ENCODE data around the gene CARD9.

The CARD9 gene

DNA sequence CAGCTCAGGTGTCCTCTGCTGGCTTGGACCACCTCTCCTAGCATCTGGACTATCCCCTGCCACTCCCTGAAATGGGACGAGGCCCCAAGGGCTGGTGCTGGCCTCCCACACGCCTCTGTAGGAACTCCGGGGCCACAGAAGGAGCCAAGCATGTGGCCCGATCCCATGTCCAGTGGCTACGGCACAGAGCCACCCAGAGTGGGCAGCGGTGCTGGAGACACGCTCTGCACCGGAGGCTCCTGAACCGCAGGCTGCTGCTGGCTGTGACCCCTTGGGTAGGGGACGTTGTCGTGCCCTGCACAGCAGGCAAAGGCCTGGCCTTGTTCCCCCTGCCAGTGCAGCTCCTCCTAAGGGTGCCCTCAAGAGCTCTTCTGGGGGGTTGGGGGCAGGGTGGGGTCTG, 6.4 kb upstream of the CARD9 start:
- DNase-seq: no peak

DNA sequence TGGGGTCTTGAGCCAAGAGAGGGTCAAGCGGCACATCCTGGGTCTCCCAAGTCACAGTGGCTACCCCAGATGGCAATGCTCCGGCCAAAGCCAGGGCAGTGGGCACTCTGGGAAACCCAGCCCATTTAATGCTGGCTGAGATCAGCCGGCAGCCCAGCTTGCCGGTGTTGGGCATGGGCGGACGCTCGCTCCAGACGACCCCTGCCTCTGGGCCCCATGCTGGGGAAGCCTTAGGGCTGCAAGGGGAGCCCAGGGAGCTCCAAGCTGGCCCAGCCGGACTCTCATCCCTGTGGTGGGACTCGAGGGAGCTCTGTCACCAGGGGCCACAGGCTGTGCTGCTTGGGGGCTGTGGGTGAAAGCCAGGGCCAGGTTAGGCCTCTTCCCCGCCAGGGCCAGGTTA, 5.9 kb upstream of the CARD9 start:
- no peak for DNase-seq

DNA sequence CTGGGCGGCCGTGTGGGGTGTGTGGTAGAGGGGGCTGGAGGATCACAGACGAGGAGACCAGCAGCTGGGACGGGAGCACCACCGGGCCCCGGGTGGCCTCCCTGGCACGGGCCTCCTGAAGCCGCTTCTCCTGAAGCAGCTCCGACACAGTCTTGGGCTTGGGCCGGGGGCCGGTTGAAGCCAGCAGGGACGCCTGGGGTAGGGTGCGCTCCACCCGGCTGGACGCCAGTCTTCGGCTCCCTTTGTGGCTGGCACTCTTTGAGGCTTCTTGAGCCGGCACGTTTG, 5.5 kb upstream of the CARD9 start:
- no peak for DNase-seq

DNA sequence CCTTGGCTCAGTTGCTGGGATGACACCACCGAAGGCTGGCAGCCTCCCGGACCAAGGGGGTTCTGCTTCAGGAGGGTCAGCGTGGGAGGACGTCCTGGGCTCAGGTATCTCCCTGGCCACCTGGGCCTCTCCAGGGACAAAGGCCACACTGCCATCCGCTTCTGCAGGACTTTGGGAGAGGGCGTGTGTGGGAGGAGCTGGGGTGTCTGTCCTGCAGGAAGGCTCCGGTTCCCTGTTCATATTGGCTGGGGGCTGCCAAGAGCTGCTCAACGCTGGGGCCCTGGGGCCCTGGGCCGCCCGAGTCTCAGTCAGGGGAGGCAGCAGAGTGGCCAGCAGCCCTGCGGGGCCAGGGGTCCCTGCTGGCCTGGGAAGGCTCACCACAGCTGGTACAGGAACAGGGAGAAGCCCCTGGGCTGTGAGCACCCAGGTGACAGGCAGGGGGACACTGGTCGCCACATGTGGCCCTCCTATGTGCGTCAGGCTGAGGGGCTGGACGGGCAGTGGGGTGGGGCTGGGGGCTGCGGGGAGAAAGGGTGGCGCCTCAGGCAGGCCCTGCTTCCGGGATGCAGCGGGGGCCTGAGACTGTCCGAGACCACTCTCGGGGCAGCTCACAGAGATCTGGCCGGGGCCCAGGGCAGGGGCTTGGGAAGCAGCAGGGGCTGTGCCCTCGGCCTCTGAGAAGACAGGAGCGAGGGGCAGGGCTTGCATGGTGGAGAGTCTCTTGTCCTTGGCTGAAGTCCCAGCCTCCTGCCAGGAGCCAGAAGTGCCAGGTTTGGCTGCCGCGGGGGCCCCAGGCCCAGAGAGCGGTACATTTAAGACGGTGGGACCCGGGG, 4.9 kb upstream of the CARD9 start:
- DNase-seq: no peak

DNA sequence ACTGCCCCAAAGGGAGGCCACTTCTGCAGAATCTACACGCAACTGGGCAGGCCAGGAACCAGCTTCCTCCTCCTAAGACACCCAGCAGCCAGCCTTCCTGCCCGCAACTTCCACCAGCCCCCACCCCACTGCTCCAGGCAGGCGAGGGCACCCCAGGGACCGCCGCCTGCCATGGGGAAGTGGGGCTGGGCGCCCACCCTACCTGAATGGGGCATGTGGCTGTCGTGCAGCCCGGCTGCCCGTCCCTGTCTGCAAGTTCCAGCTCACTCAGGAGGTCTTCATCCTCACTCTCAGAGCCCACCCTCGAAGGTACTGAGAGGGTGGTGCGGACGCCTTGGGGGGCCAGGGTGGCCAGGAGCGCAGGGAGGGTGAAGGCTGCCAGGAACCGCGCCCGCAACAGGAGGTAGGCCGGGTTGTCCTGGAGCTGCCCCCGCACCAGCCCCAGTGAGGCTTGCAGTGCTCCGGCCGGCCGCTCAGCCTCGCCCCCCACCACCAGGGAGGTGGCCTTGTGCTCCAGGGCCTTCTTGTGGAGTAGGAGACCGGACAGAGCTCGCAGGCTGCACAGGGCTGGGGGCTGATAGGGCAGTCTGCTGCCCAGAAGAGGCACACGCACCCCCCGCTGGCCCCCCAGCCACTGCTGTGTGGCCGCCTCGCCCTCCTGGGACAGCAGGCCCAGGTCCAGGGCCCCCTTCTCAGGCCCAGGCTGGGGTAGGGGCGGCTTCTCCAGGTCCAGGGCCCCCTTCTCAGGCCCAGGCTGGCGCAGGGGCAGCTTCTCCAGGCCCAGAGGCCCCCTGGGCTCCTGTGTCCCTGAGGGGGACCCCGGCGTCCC, 4.1 kb upstream of the CARD9 start:
- DNase-seq: no peak

DNA sequence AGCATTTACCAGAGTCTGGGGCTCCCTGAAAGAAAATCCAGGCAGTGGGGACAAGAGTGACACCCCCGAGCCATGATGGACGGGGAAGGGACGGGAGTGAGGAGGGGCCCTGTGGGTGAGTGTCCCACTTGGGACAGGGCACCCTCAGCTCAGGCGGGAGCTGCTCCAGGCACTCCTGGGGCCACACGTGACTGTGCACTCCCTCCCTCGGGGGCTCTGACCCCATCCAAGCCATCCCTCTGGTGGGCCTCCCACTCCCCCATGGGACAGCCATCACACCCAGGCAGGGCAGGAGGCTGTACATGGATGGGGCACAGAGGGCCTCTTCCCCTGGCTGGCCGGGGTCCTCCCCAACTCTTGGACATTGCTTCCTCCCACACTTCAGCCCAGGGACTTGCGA, 3.0 kb upstream of the CARD9 start:
- no peak for DNase-seq

DNA sequence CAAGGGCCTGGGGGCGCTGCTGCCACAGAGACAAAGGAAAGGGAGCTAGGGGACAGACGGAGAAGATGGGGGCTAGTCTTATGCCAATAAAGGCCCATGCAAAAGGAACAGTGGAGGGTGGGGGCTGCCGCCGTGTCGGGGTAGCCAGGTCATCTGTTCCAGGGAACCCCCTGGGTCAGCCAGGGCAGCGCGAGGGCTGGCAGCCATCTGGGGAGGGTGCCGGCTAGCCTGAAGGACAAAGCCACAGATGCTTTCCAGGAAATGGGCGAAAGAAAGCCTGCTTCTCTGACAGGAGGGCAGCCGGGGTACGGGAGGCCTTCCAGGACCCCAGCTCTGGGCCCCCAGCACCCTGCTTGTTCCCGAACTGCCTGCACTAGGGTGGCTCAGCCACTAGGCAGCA, 1.6 kb upstream of the CARD9 start:
- DNase-seq: no peak

DNA sequence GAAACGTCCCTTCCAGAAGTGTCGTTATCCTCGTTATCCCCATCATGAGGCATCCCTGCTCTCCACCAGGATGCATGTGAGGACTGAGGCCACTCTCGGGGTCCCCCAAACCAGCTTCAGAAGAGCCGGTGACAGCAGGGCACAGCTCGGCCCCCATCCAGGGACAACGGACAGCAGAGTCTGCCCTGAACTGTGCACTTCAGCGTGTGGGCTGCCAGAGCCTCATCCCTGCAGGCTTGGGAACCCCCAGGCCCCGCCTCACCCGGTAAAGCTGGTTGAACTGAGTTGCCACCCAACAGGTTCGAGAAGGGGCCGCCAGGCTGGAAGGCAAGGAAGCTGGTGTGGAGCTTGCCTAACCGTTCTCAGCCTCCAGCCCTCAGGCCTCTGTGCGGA, 710 bp upstream of the CARD9 start:
- DNase-seq: no peak

DNA sequence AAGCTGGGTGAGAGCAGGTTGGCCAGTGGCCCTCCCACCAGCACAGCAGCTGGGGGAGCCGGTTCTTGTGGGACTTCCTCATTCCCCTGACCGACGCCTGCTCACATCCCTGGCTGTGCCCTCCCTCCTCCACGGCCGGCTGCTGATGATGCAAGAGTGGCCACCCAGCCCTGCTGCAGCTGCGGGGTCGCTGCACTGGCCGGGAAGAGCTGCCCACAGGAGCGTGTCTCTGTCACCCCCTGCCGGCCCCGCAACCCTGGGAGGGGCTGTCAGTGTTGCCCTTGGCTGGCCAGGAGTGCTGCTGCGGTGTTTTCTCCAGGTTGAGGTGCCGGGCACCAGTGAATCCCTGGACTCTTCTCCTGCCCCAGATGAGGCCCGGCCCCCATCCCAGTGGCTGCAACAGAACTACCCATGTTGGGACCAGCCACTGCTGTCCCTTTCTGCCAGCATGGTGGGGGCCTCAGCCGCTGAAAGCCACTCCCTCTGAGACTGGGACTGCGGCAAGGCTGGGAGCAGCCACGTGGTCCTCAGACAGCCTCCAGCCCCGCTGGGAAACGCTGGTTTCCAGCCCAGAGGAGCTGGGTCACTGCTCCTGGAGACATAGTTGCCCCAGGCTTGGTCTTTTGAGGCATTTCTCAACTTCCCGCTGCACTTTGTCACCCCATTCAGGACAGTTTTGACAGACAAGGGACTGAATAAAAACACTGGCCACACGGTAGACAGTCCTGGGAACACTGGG, 739 bp downstream of the CARD9 start:
- no peak for DNase-seq

DNA sequence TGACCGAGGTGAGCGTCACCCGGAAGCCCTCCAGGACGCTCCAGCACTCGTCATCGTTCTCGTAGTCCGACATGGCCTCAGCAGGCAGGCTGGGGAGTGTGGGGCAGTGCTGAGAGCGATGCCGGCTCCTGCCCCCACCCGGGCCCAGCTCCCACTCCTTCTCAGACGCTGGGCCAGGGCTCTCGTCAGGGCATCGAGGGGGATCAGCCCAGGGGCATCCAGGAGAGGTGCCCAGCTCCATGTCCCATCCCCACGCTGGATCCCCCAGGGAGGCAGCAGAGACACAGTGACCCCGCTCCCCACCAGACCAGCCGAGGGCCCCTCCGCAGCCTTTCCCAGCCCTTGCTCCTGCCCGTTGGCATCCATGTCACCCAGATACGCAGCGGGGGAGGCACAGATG, 1.5 kb downstream of the CARD9 start:
- DNase-seq: no peak

DNA sequence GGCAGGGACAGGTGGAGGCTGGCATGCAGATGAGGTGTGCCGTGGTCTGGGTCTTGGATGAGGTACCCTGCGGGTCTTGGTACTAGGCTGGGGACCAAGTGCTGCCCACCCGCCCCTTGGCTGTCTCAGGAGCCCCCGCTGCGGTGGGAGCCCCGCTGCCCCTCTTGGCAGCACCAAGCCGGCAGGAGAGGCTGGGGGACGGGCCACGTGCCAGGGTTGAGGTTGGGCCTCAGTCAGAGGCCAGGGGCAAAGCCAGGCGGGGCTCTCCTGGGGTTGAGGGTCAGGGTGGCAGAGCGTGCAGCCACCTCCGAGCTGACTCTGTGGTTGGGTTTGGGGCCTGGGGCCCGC, 2.0 kb downstream of the CARD9 start:
- no peak for DNase-seq

DNA sequence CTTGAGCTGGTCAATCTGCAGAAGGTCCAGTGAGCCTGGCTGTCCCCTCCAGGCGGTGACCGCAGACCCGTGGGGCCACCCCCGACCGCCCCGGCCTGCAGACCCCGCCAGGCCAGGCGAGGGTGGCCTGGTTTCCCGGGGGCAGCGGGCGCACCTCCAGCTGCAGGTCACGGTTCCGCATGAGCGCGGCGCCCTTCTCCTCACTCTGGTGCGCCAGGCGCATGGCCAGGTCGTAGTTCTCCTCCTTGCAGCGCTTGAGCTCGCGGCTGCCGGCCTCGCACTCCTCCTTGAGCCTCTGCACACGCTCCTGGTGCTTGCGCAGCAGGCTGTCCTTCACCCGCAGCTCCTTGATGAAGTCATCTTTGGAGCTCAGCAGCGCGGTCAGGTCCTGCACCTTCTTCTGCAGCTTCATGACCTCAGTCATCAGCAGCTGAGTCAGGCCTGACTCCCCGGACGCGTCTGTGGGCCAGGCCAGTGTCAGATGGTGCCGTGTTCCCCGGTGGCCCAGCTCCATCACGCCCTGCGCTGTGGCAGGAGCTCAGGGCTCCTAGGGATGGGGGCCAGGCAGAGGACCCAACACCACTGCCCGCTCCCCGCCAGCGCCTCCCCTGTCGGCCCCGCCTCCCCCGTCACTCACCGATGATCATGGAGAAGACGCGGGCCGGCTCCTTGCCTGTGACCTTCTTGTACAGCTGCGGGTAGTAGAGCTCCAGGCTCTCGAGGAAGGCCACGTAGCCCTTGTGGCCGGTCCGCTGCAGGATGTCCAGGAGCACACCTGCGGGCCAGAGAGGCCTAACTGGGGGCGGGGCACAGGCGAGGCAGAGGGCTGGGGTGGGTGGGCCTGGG, 2.6 kb downstream of the CARD9 start:
- DNase-seq: no peak

DNA sequence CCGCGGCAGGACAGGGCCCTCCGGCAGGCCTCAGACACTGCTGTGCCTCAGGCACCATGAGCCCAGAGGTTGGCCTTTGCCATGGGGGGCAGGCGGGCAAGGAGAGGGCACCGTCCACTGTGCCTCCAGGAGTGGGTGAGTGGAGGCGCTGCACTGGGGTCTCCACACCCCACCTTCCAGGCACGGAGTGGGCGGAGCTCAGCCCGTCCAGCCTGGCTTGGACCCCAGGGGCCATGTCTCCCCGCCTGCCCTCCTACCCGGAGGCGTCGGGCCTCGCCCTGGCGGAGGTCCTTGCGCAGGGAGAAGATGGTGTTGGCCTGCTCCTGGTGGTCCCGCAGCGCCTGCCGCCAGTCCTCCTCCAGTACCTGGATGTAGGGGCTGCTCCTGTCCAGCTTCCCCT, 3.4 kb downstream of the CARD9 start:
- DNase-seq: no peak

DNA sequence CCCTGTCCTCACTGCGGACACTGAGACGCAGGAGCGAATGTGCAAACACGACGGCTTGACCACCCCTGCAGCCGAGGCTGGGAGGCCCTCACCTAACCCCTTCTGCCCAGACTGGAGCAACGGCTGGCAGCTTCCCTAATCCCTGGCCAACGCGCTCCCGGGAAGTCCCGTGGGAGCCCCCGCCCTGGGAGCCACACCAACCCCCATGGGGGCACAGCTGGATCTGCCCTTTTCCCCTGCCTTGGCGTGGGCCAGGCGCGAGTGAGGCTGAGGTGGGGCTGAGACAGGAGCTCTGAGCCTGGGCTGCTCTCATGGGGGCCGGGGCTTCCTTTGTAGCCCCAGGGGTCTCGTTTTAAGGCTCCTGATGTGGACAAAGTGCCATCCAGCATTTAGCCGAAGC, 5.3 kb downstream of the CARD9 start:
- DNase-seq: no peak

DNA sequence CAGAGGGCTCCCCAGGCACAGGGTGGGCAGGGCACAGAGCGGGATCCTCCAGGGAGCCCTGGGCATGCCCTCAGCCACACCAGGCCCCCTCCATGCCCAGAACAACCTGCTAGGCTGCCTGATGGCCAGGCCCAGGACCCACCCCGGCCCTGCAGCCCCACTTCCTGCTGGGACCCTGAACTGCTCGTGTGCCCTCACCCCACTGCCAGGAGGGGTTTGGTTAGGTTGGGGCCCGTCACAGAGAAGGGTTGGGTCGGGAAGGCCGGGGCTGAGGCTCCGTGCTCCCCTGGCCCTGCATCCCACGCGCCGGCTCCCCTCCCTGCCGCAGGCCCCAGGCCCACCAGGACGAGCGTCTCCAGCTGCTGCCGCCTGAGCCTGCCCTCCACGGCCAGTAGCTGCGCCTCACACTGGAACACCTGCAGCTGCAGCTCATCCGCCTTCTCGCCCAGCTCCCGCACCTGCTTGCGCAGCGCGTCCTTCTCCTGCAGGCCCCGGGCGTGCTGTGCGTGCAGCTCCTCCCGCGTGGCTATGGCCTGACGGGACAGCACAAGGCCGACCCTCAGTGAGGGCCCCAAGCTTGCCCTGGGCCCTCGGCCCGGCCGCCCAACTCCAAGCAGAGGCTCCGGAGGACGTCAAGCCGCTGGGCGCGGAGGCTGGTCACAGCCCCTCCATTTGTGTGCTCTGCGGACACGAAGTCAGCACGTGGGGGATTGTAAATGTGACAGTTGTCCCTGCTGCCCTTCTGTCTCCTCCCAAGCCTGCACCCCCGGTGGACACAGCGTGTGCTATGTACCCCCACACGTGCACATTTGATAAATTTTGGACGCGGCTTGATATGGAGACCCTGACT, 5.9 kb downstream of the CARD9 start:
- no peak for DNase-seq

DNA sequence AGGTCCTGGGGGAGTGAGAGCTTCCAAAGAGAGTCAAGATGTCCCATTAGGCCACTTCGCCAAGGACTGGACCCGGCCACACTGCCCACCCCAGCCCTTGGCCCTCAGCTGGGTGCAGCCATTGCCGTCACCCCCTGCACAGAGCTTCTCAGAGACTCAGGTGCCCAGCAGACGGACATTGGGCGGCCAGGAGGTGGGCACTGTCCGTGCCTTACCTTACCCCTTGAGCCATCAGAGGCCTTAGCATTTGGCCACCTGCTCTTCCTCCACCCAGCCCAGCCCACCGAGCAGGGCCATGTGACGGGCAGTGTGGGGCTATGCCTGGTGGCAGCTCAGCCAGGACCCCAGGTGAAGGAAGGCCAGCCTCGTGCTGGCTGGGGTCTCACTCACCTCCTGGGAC, 6.6 kb downstream of the CARD9 start:
- no peak for DNase-seq

DNA sequence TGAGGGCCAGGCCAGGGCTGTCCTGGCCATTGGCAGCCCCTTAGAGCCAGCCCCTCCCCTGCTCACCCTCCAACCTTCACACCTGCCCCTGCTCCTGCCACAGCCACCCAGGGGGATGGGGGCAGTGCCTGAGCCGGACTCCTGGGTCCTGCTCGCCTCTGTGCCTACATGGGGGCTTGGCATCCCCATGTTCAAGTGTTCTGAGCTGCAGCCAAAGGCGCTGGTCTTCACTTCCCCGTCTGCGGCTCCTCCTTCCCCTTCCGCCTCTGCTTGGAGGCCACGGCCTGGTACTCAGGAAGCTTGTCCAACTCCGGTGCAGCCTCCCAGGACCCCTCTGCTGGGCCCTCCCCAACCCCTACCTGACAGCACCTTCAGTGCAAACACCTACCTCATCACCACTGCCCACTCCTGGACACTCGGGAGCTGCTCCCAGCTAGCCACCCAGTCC, 7.7 kb downstream of the CARD9 start:
- DNase-seq: no peak

DNA sequence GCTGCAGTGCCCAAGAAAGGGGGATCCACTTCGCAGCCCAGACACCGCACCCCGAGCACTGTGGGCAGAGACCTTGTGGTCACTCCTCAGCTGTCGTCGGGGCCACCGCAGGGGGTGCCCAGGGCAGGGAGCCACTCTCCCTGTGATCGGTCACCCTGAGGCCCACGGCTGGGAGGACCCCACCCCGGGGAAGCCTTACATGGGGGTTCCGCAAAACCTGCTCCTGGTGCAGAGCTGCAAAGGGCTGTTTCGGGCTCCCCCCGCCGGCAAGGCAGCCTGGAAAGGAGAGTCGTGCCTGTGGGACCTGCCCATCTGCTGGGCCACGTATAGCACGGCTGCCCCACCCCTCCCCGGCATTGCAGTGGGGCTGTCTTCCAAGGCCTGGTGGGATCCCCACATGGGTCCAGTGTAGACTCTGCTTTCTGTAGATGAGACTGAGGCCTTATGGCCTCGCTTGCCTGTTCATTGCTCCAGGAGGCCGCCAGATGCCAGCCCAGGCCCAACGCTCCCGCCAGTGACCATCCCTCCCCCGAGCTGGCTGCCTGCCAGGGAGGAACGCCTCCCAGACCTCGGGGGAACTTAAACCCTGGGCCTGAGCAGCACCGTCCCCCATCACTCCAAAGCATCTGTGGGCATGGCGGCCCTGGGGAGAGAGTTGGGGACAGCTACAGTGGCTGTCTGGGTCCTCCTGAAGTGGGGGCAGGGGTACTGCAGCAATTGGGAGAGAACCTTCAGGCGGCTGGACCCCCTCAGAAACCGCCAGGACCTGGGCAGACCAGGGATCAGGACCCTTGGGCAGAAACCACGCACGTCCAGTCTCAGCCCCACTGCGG, 8.3 kb downstream of the CARD9 start:
- DNase-seq: no peak

DNA sequence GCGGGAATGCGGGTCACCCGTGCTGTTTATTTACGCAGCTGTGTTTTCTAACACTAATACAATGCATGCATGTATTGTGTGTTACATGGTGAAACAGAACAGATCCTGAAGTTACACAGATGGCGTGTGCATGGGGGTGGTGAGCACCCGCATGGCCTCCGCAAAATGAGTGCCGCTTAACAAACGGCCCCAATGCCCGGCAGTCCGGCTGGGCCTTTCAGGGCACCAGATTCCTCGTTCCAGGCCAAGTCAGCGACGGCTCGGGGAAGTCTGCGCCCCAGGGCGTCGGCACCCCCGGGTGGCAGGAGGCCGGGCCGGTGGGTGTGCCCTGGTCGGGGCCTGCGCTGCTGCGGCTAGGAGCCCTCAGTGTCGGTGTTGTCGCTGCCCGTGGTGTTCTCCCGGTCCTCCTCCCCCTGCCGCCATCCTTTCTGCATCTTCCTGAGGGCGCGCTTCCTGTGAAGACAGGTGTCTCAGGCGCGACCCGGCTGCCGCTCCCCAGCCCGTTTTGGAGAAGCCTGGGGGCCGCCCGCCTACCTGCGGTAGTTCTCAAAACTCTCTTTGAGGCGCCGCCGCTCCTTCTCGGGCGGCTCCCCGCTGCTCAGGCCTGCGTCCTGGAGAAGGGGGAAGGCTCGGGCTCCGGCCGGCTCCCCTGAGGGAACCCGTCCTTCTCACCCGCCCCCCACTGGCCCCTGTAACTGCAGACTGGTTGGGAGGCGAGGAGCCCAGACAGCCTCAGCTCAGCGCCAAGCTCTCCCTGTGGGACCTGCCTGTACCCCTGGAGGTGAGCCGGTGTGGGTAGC, 9.3 kb downstream of the CARD9 start:
- DNase-seq: no peak

All from effector CD4-positive, alpha-beta T cell (primary cell).